Measurements from ENCODE around the gene LKAAEAR1. TPM values are rescaled to one million over a fixed set of nuclear protein-coding genes. Genes with fewer than 3 reads are reported as not detected.

LKAAEAR1 gene
- total and polyA plus RNA-seq, 2 of the 13 experiments (the other 11 are each of a cell fraction or from before 2014, with no cell fraction given) = not detected

DNA sequence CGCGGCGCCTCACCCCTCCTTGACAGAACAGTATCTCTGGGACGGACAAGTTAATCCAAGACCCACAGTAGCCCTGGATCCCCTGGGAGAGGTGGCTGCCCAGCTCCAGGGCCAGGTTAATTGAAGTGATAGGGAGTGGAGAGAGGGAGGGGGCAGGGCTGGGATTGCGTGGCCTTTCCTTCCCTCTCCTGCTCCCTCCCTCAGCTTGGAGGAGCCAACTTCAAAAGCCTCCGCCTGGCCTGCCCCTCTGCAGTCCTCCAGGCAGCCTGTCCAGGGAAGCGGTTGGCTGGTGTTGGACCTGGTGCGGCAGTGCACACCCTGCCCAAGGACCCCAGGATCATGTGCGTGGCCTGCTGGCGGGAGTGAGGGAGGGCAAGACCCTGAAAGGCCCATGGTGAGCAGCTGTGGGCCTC, 48.3 kb downstream of the LKAAEAR1 start, which contains the start of gene C20orf204 (continued):
- TF ChIP-seq, protein P1, sequence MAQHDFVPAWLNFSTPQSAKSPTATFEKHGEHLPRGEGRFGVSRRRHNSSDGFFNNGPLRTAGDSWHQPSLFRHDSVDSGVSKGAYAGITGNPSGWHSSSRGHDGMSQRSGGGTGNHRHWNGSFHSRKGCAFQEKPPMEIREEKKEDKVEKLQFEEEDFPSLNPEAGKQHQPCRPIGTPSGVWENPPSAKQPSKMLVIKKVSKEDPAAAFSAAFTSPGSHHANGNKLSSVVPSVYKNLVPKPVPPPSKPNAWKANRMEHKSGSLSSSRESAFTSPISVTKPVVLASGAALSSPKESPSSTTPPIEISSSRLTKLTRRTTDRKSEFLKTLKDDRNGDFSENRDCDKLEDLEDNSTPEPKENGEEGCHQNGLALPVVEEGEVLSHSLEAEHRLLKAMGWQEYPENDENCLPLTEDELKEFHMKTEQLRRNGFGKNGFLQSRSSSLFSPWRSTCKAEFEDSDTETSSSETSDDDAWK (CRISPR knock-in tag; IDR thresholded peaks at IDR 0.05) = no peak
- TF ChIP-seq REPIN1 (CRISPR knock-in tag; IDR thresholded peaks at IDR 0.05; ENCODE audit: borderline replicate concordance, low read depth) (peak; percentile 18; the same call in 1 of the 2 replicates), ZNF501 (CRISPR knock-in tag; IDR thresholded peaks at IDR 0.05) (peak; percentile 50; the same call in 1 of the 2 replicates), ETV5 (CRISPR knock-in tag; IDR thresholded peaks at IDR 0.05; ENCODE audit: borderline replicate concordance) (peak; percentile 52), PTBP1 (IDR thresholded peaks at IDR 0.05; ENCODE audit: low read depth, low read length, poor library complexity, severe bottlenecking) (peak; percentile 82), FOSL2 (CRISPR knock-in tag; IDR thresholded peaks at IDR 0.05) (peak; percentile 55; the same call in 1 of the 2 replicates), TEAD3 (CRISPR knock-in tag; optimal IDR thresholded peaks at IDR 0.05; ENCODE audit: borderline replicate concordance) (no peak), TCF7 (IDR thresholded peaks at IDR 0.05; ENCODE audit: low read depth) (peak; percentile 94), ZNF788 (CRISPR knock-in tag; IDR thresholded peaks at IDR 0.05; ENCODE audit: borderline replicate concordance) (peak; percentile 94; the same call in 1 of the 2 replicates), SALL2 (CRISPR knock-in tag; IDR thresholded peaks at IDR 0.05) (peak; percentile 96), DR1 (CRISPR knock-in tag; IDR thresholded peaks at IDR 0.05) (peak; percentile 91), ARHGAP35 (CRISPR knock-in tag; IDR thresholded peaks at IDR 0.05; ENCODE audit: borderline replicate concordance) (no peak; the same call in 1 of the 2 replicates), KDM5B (CRISPR knock-in tag; IDR thresholded peaks at IDR 0.05; ENCODE audit: borderline replicate concordance) (peak; percentile 79; the same call in 1 of the 2 replicates), ZNF709 (CRISPR knock-in tag; IDR thresholded peaks at IDR 0.05) (no peak), ZNF530 (CRISPR knock-in tag; IDR thresholded peaks at IDR 0.05; ENCODE audit: low read depth) (no peak; the same call in 1 of the 2 replicates), ZBTB42 (CRISPR knock-in tag; IDR thresholded peaks at IDR 0.05) (peak; percentile 72; the same call in 1 of the 2 replicates), ETV6 (CRISPR knock-in tag; conservative IDR thresholded peaks at IDR 0.05) (peak; percentile 85), SAP130 (CRISPR knock-in tag; IDR thresholded peaks at IDR 0.05; ENCODE audit: low read depth) (peak; percentile 94), ATF5 (CRISPR knock-in tag; IDR thresholded peaks at IDR 0.05; ENCODE audit: low read depth) (no peak; the same call in 1 of the 2 replicates), POLR2G (IDR thresholded peaks at IDR 0.05; ENCODE audit: low read depth, low read length) (peak; percentile 98), ZBTB10 (CRISPR knock-in tag; IDR thresholded peaks at IDR 0.05; ENCODE audit: borderline replicate concordance) (no peak)
- TF ChIP-seq, protein P2, sequence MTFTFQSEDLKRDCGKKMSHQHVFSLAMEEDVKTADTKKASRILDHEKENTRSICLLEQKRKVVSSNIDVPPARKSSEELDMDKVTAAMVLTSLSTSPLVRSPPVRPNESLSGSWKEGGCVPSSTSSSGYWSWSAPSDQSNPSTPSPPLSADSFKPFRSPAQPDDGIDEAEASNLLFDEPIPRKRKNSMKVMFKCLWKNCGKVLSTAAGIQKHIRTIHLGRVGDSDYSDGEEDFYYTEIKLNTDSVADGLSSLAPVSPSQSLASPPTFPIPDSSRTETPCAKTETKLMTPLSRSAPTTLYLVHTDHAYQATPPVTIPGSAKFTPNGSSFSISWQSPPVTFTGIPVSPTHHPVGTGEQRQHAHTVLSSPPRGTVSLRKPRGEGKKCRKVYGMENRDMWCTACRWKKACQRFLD (CRISPR knock-in tag; IDR thresholded peaks at IDR 0.05; ENCODE audit: borderline replicate concordance) = peak; percentile 61; the same call in 1 of the 2 replicates
- TF ChIP-seq, protein P3, sequence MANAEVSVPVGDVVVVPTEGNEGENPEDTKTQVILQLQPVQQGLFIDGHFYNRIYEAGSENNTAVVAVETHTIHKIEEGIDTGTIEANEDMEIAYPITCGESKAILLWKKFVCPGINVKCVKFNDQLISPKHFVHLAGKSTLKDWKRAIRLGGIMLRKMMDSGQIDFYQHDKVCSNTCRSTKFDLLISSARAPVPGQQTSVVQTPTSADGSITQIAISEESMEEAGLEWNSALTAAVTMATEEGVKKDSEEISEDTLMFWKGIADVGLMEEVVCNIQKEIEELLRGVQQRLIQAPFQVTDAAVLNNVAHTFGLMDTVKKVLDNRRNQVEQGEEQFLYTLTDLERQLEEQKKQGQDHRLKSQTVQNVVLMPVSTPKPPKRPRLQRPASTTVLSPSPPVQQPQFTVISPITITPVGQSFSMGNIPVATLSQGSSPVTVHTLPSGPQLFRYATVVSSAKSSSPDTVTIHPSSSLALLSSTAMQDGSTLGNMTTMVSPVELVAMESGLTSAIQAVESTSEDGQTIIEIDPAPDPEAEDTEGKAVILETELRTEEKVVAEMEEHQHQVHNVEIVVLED (CRISPR knock-in tag; IDR thresholded peaks at IDR 0.05; ENCODE audit: borderline replicate concordance) = peak; percentile 65; the same call in 1 of the 2 replicates

All from HepG2 (cell line).